ENCODE results near the gene CNGB1.

- TF ChIP-seq CTCF (IDR thresholded peaks at IDR 0.05; ENCODE audit: insufficient read depth, low read length, poor library complexity, severe bottlenecking): no peak
- TF ChIP-seq EZH2phosphoT487 (conservative IDR thresholded peaks at IDR 0.05; ENCODE audit: low read length): no peak
Observed at GRCh38 chr16:57911743-57912142, 59.2 kb downstream of the CNGB1 start.

All from SU-DHL-6 (cell line).